GM19193 (cell line): ENCODE data around the gene ANKRD16.

Experiments
- POLR2A ChIP-seq: IDR thresholded peaks from 4 replicates; pipeline ENCODE4 v1.6.1; 2011; ENCODE audit not compliant: insufficient read depth, insufficient read length; ENCODE audit errors: extremely low read depth

The ANKRD16 gene

GRCh38 chr10:5892007-5892406 is 2.3 kb upstream of the ANKRD16 start:
- no peak for TF ChIP-seq POLR2A

GRCh38 chr10:5891009-5891408 is 1.3 kb upstream of the ANKRD16 start:
- no peak for TF ChIP-seq POLR2A

- TF ChIP-seq POLR2A: no peak
These were observed 791 bp upstream of the ANKRD16 start for GRCh38 chr10:5890452-5890915.

- peak; percentile 29 for TF ChIP-seq POLR2A
These were observed 660 bp downstream of the ANKRD16 start for GRCh38 chr10:5888843-5889623.

- no peak for TF ChIP-seq POLR2A
These were observed 1.3 kb downstream of the ANKRD16 start for GRCh38 chr10:5888351-5888750.

GRCh38 chr10:5887641-5888040 is 2.1 kb downstream of the ANKRD16 start:
- TF ChIP-seq POLR2A: no peak

GRCh38 chr10:5887029-5887428 is 2.7 kb downstream of the ANKRD16 start:
- TF ChIP-seq POLR2A: no peak

GRCh38 chr10:5885619-5886018 is 4.1 kb downstream of the ANKRD16 start:
- TF ChIP-seq POLR2A: no peak

GRCh38 chr10:5882961-5883360 is 6.7 kb downstream of the ANKRD16 start:
- TF ChIP-seq POLR2A: no peak

- TF ChIP-seq POLR2A: no peak
These were observed 13.4 kb downstream of the ANKRD16 start for GRCh38 chr10:5876181-5876768.

- TF ChIP-seq POLR2A: no peak
These were observed 16.1 kb downstream of the ANKRD16 start for GRCh38 chr10:5873515-5873995.

- no peak for TF ChIP-seq POLR2A
These were observed 18.1 kb downstream of the ANKRD16 start for GRCh38 chr10:5871596-5871995.

- TF ChIP-seq POLR2A: no peak
These were observed 20.5 kb downstream of the ANKRD16 start for GRCh38 chr10:5869156-5869555.

GRCh38 chr10:5862360-5862961 is 27.2 kb downstream of the ANKRD16 start:
- TF ChIP-seq POLR2A: no peak

GRCh38 chr10:5860066-5860465 is 29.6 kb downstream of the ANKRD16 start:
- TF ChIP-seq POLR2A: no peak

GRCh38 chr10:5858811-5859210 is 30.9 kb downstream of the ANKRD16 start:
- no peak for TF ChIP-seq POLR2A
